GM18873 (cell line): ENCODE measurements around the gene VWCE.
"Not testable (repeated sequence)": the region's sequence is repeated elsewhere in the genome, so short reads cannot be mapped to it uniquely, and the experiment has no call there.

Source experiments
- ATAC-seq: cut with Tn5 transposase; IDR thresholded peaks from one replicate; pipeline ENCODE4 v1.9.1; 2021; ENCODE audit warnings: mild to moderate bottlenecking, moderate library complexity, moderate number of reproducible peaks; ENCODE audit not compliant: unreplicated experiment, low FRiP score

The VWCE gene

GRCh38 chr11:61259363-61259762 lies 35.8 kb downstream of the VWCE start:
- no peak for ATAC-seq

- ATAC-seq = no peak
Observed at GRCh38 chr11:61258546-61258945, 36.6 kb downstream of the VWCE start.

- ATAC-seq = no peak
Observed at GRCh38 chr11:61256710-61257482, 38.2 kb downstream of the VWCE start.

GRCh38 chr11:61254403-61255025 lies 40.6 kb downstream of the VWCE start:
- no peak for ATAC-seq

GRCh38 chr11:61252332-61252731 lies 42.8 kb downstream of the VWCE start:
- ATAC-seq = not testable (repeated sequence)

GRCh38 chr11:61250796-61251765 lies 44.0 kb downstream of the VWCE start:
- not testable (repeated sequence) for ATAC-seq

GRCh38 chr11:61249201-61249600 lies 45.9 kb downstream of the VWCE start:
- not testable (repeated sequence) for ATAC-seq

- not testable (repeated sequence) for ATAC-seq
Observed at GRCh38 chr11:61248071-61248470, 47.0 kb downstream of the VWCE start.

- not testable (repeated sequence) for ATAC-seq
Observed at GRCh38 chr11:61245284-61245964, 49.7 kb downstream of the VWCE start.

GRCh38 chr11:61241526-61241925 lies 53.6 kb downstream of the VWCE start:
- ATAC-seq = not testable (repeated sequence)

- not testable (repeated sequence) for ATAC-seq
Observed at GRCh38 chr11:61240875-61241274, 54.2 kb downstream of the VWCE start, which contains the start of gene PGA5. PGA5 (plus strand) TSS chr11:61241175; CDS start chr11:61241227, 52 bp downstream.

GRCh38 chr11:61240288-61240687 lies 54.8 kb downstream of the VWCE start:
- ATAC-seq = not testable (repeated sequence)

GRCh38 chr11:61237130-61237529 lies 58.0 kb downstream of the VWCE start:
- ATAC-seq = not testable (repeated sequence)

- not testable (repeated sequence) for ATAC-seq
Observed at GRCh38 chr11:61232548-61233145, 62.5 kb downstream of the VWCE start.

- not testable (repeated sequence) for ATAC-seq
Observed at GRCh38 chr11:61231585-61231984, 63.5 kb downstream of the VWCE start.

GRCh38 chr11:61231033-61231432 lies 64.1 kb downstream of the VWCE start:
- not testable (repeated sequence) for ATAC-seq

- ATAC-seq = not testable (repeated sequence)
Observed at GRCh38 chr11:61229458-61229857, 65.7 kb downstream of the VWCE start.

GRCh38 chr11:61226457-61227137 lies 68.5 kb downstream of the VWCE start:
- ATAC-seq = not testable (repeated sequence)

- ATAC-seq = not testable (repeated sequence)
Observed at GRCh38 chr11:61222692-61223091, 72.4 kb downstream of the VWCE start.
